Mesendoderm (in vitro differentiated cells): ENCODE data around the gene CUL1.

Source experiments
- DNase-seq: peaks from one replicate; pipeline ENCODE4 v3.0.0; 2013
- H2AK5ac ChIP-seq: 2 replicates; pipeline ENCODE4 v1.6.1; 2013; ENCODE audit warnings: low read length, inconsistent platforms
- H2BK120ac ChIP-seq: 2 replicates; pipeline ENCODE4 v1.6.1; 2013; ENCODE audit warnings: low read depth, mild to moderate bottlenecking, low read length, moderate library complexity, mixed read lengths
- H2BK15ac ChIP-seq: replicated peaks from 2 replicates; pipeline ENCODE4 v1.6.1; 2013; ENCODE audit warnings: low read depth, mild to moderate bottlenecking, moderate library complexity
- H2BK5ac ChIP-seq: 2 replicates; pipeline ENCODE4 v1.6.1; 2013; ENCODE audit warnings: low read length, inconsistent platforms
- H3K18ac ChIP-seq: 2 replicates; pipeline ENCODE4 v1.6.1; 2013; ENCODE audit warnings: mild to moderate bottlenecking, low read length, mixed read lengths
- H3K23ac ChIP-seq: one replicate; pipeline ENCODE4 v1.6.1; 2013; ENCODE audit warnings: low read length
- H3K27ac ChIP-seq: 2 replicates; pipeline ENCODE4 v1.5.1; 2013; ENCODE audit warnings: low read depth, mild to moderate bottlenecking, inconsistent platforms, low read length, moderate library complexity
- H3K27me3 ChIP-seq: 2 replicates; pipeline ENCODE4 v1.6.1; 2013; ENCODE audit warnings: low read length, control low read depth, mild to moderate bottlenecking, inconsistent platforms; ENCODE audit not compliant: insufficient read depth, poor library complexity
- H3K36me3 ChIP-seq: 2 replicates; pipeline ENCODE4 v1.6.1; 2013; ENCODE audit warnings: low read length, inconsistent platforms; ENCODE audit not compliant: control insufficient read depth, insufficient read depth
- H3K4ac ChIP-seq: one replicate; pipeline ENCODE4 v1.6.1; 2013; ENCODE audit warnings: low read depth, mild to moderate bottlenecking, low read length, moderate library complexity
- H3K4me1 ChIP-seq: 2 replicates; pipeline ENCODE4 v1.6.1; 2013; ENCODE audit warnings: low read depth, low read length, inconsistent platforms; ENCODE audit not compliant: control insufficient read depth
- H3K4me2 ChIP-seq: 2 replicates; pipeline ENCODE4 v1.6.1; 2013; ENCODE audit warnings: low read length
- H3K4me3 ChIP-seq: 2 replicates; pipeline ENCODE4 v1.5.1; 2013; ENCODE audit warnings: mild to moderate bottlenecking, low read length
- H3K56ac ChIP-seq: one replicate; pipeline ENCODE4 v1.6.1; 2013; ENCODE audit warnings: low read length
- H3K79me1 ChIP-seq: 2 replicates; pipeline ENCODE4 v1.6.1; 2013; ENCODE audit warnings: low read length, inconsistent platforms
- H3K79me2 ChIP-seq: 2 replicates; pipeline ENCODE4 v1.6.1; 2013; ENCODE audit warnings: mild to moderate bottlenecking, low read length; ENCODE audit not compliant: control insufficient read depth, insufficient read depth
- H3K9ac ChIP-seq: 2 replicates; pipeline ENCODE4 v1.6.1; 2013; ENCODE audit warnings: low read length, inconsistent platforms
- H4K5ac ChIP-seq: one replicate; pipeline ENCODE4 v1.6.1; 2013; ENCODE audit warnings: low read length
- H4K8ac ChIP-seq: one replicate; pipeline ENCODE4 v1.6.1; 2013; ENCODE audit warnings: low read depth, mild to moderate bottlenecking, control low read depth, low read length, moderate library complexity
- WGBS: extraction: QIAGEN DNeasy Blood & Tissue Kit; methylation state at CpG from one replicate; pipeline ENCODE4 v1.1.7; 2013; ENCODE audit warnings: low lambda C conversion rate, missing lambda C conversion rate; ENCODE audit not compliant: insufficient coverage; ENCODE audit errors: extremely low coverage; 5-methylcytosine and 5-hydroxymethylcytosine counted together

Gene CUL1

DNA sequence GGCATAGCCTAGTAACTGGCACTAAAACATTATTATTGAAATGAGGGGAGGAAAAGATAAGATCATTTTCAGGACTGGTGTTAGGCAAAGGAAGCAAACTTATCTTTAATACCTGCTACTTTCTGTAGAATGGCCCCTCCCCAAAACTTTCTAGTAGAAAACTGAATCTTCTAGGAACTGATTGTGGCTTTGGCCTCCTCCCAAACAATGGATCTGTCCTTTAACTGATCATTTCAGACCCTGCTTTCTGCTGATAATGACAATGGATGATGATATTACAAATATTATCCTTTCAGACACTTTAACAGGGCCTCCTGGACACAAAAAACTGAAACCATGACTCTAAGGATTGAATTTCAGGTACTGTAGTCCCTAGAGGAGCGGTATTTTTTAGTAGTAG is 130.3 kb downstream of the CUL1 start:
- H2BK120ac ChIP-seq: no peak overlapping the region
- no peak overlapping the region for H2BK5ac ChIP-seq
- no peak for DNase-seq
- no peak overlapping the region for H2BK15ac ChIP-seq
- H4K5ac ChIP-seq: no peak overlapping the region
- WGBS: no CpG with 5 or more reads among the region's 1 CpG
- H3K27ac ChIP-seq: no peak overlapping the region
- H3K56ac ChIP-seq: no peak overlapping the region
- no peak overlapping the region for H3K9ac ChIP-seq
- no peak overlapping the region for H3K4ac ChIP-seq
- H3K4me1 ChIP-seq: no peaks in the 10 kb centered on the region
- H2AK5ac ChIP-seq: no peak overlapping the region
- no peaks in the 10 kb centered on the region for H3K27me3 ChIP-seq
- H3K36me3 ChIP-seq: no peaks in the 10 kb centered on the region
- no peak overlapping the region for H3K4me3 ChIP-seq
- H3K4me2 ChIP-seq: no peak overlapping the region
- H3K23ac ChIP-seq: no peak overlapping the region
- H3K79me1 ChIP-seq: no peaks in the 10 kb centered on the region
- no peaks in the 10 kb centered on the region for H3K79me2 ChIP-seq
- H4K8ac ChIP-seq: no peak overlapping the region
- H3K18ac ChIP-seq: no peak overlapping the region

DNA sequence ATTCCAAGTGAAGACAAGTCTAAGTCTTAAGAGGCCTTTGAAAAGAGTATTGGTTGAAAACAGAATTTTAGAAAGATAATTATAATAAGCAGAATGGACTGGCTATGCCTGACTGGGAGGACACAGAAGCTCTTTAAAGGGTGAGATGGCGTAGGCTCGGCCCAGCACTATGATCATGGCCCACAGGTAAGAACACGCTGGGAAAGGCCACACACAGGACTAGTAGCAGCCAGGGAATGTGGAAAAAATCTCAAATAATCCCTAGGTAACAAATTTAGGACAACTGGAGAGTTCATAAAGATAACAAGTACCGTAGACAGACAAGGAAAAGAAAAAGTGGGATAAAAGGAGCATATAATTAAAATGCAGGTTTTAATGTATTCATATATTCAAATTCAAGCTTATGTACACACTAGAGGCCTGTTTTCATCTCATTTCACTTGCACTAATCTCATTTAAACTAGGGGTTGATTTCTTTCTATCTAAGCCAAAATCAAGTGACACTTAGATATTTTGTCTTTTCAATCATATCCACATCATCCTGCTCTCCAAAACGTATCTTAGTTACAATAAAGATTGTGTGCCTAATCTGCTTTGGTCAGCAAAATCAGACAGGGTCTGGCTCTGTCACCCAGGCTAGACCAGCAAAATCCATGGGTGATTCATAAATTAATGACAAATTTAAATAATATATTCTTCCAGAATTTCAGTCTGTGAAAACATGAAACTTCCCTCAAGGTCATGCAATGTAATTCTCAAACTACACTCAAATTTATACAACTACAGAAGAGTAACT is 132.4 kb downstream of the CUL1 start:
- Histone ChIP-seq H3K9ac (no peak overlapping the region), H3K36me3 (no peaks in the 10 kb centered on the region), H3K79me1 (no peaks in the 10 kb centered on the region), H2AK5ac (no peak overlapping the region), H3K27me3 (no peaks in the 10 kb centered on the region), H3K27ac (no peak overlapping the region), H4K5ac (no peak overlapping the region), H3K4me3 (no peak overlapping the region), H3K79me2 (no peaks in the 10 kb centered on the region), H3K18ac (no peak overlapping the region), H2BK15ac (no peak overlapping the region), H3K4me1 (no peaks in the 10 kb centered on the region), H4K8ac (no peak overlapping the region), H2BK120ac (no peak overlapping the region), H2BK5ac (no peak overlapping the region), H3K56ac (no peak overlapping the region), H3K23ac (no peak overlapping the region), H3K4ac (no peak overlapping the region), H3K4me2 (no peak overlapping the region)
- no CpG with 5 or more reads among the region's 5 CpGs for WGBS
- no peak for DNase-seq

DNA sequence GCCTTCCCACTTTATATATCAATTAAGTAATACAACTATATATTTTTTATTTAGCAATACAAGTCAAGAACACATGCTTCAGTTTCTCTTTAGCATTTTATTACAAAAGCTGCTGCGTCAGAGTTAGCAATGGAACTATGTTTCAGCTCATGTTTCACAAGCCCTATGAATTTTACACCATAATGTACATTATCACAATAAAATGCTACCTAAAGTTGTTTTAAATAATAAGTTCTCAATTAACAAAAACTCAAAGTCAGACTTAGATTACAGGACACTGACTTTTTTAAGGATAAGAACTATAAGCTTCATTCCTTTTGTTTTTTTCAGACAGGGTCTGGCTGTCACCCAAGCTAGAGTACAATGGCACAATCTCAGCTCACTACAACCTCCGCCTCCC is 133.1 kb downstream of the CUL1 start:
- no peak overlapping the region for H3K27ac ChIP-seq
- no peak overlapping the region for H2BK5ac ChIP-seq
- H3K79me2 ChIP-seq: no peaks in the 10 kb centered on the region
- no peak overlapping the region for H4K5ac ChIP-seq
- no peak overlapping the region for H3K18ac ChIP-seq
- no peaks in the 10 kb centered on the region for H3K4me1 ChIP-seq
- no peaks in the 10 kb centered on the region for H3K27me3 ChIP-seq
- no peak overlapping the region for H4K8ac ChIP-seq
- H2BK120ac ChIP-seq: no peak overlapping the region
- no peak overlapping the region for H3K4me3 ChIP-seq
- no peak overlapping the region for H3K56ac ChIP-seq
- H3K4ac ChIP-seq: no peak overlapping the region
- peaks cover 1% of the 10 kb centered on the region for H3K79me1 ChIP-seq
- H3K23ac ChIP-seq: no peak overlapping the region
- H2AK5ac ChIP-seq: no peak overlapping the region
- H3K9ac ChIP-seq: no peak overlapping the region
- H2BK15ac ChIP-seq: no peak overlapping the region
- DNase-seq: no peak
- no peaks in the 10 kb centered on the region for H3K36me3 ChIP-seq
- H3K4me2 ChIP-seq: no peak overlapping the region
- no CpG with 5 or more reads among the region's 2 CpGs for WGBS

DNA sequence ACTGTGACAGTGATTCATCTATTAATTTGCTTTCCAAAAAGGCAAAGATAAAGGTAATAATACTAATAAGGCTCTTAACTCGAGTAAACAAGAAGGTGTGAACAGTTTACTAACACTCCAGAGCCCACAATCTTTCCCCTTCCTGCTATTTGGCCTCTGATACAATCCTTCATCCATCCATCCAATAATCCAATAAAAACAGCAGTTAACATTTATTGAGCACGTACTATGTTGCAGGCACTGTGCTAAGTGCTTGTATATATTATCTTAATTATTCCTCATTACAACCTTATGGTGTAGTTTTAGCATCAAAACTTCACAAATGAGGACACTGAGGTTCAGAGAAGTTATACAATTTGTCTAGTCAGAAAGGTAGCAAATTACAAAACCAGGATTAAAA is 135.9 kb downstream of the CUL1 start:
- no peak overlapping the region for H2BK120ac ChIP-seq
- peaks cover 6% of the 10 kb centered on the region for H3K79me1 ChIP-seq
- no peak overlapping the region for H3K18ac ChIP-seq
- peaks cover 3% of the 10 kb centered on the region for H3K79me2 ChIP-seq
- H3K56ac ChIP-seq: no peak overlapping the region
- H3K27ac ChIP-seq: no peak overlapping the region
- no peak overlapping the region for H2AK5ac ChIP-seq
- no peak overlapping the region for H4K8ac ChIP-seq
- H3K36me3 ChIP-seq: no peaks in the 10 kb centered on the region
- WGBS: no CpG with 5 or more reads among the region's 2 CpGs
- H3K4ac ChIP-seq: no peak overlapping the region
- H3K4me3 ChIP-seq: no peak overlapping the region
- no peak overlapping the region for H3K23ac ChIP-seq
- H3K4me1 ChIP-seq: no peaks in the 10 kb centered on the region
- H2BK5ac ChIP-seq: no peak overlapping the region
- no peak overlapping the region for H3K9ac ChIP-seq
- DNase-seq: no peak
- no peak overlapping the region for H2BK15ac ChIP-seq
- no peak overlapping the region for H3K4me2 ChIP-seq
- H3K27me3 ChIP-seq: no peaks in the 10 kb centered on the region
- H4K5ac ChIP-seq: no peak overlapping the region

DNA sequence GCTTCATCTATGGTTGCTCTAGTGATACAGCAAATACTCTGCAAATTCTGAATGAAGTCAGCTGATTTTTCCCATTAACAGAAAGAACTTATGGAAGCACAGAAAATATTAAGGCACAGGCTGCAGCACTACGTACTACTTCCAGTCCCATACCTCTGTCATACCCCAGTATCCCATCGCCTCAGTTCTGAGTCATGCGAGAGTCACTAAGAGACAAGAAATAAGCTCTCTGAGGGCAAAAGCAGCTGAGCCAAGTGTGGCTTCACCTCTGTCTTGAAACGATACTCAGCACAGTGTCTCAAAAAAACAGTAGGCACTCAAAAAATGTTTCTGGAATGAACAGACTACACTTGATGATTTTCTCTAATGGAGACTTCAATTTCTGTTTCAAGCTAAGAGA is 137.2 kb downstream of the CUL1 start:
- H2AK5ac ChIP-seq: no peak overlapping the region
- no peak for DNase-seq
- no peak overlapping the region for H3K27ac ChIP-seq
- no peak overlapping the region for H3K4ac ChIP-seq
- WGBS: no CpG with 5 or more reads among the region's 4 CpGs
- H3K23ac ChIP-seq: no peak overlapping the region
- H2BK15ac ChIP-seq: no peak overlapping the region
- H2BK5ac ChIP-seq: no peak overlapping the region
- no peaks in the 10 kb centered on the region for H3K36me3 ChIP-seq
- H3K9ac ChIP-seq: no peak overlapping the region
- no peaks in the 10 kb centered on the region for H3K27me3 ChIP-seq
- H4K5ac ChIP-seq: no peak overlapping the region
- no peak overlapping the region for H3K4me3 ChIP-seq
- no peak overlapping the region for H3K4me2 ChIP-seq
- no peak overlapping the region for H3K56ac ChIP-seq
- no peak overlapping the region for H4K8ac ChIP-seq
- peaks cover 6% of the 10 kb centered on the region for H3K79me1 ChIP-seq
- no peaks in the 10 kb centered on the region for H3K4me1 ChIP-seq
- no peak overlapping the region for H3K18ac ChIP-seq
- H2BK120ac ChIP-seq: no peak overlapping the region
- H3K79me2 ChIP-seq: peaks cover 3% of the 10 kb centered on the region

DNA sequence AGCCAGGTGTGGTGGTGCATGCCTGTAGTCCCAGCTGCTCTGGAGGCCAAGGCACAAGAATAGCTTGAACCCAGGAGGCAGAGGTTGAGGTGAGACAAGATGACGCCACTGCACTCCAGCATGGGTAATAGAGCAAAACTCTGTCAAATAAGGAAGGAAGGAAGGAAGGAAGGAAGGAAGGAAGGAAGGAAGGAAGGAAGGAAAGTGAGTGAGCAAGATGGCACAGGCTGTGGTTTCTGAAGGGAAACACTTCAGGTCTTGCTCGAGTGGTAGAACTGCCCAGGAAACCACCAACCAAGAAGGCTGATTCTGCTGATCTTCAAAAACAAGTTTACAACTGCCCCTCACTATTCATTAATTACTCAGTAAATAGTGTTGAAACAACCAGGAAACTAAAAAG is 140.2 kb downstream of the CUL1 start:
- no peaks in the 10 kb centered on the region for H3K27me3 ChIP-seq
- DNase-seq: no peak
- H3K36me3 ChIP-seq: no peaks in the 10 kb centered on the region
- H3K18ac ChIP-seq: no peak overlapping the region
- H3K4me1 ChIP-seq: no peaks in the 10 kb centered on the region
- H3K79me1 ChIP-seq: peaks cover 8% of the 10 kb centered on the region
- H2BK5ac ChIP-seq: no peak overlapping the region
- no peak overlapping the region for H3K4me3 ChIP-seq
- H4K8ac ChIP-seq: no peak overlapping the region
- no peak overlapping the region for H3K23ac ChIP-seq
- no peak overlapping the region for H3K9ac ChIP-seq
- no peak overlapping the region for H3K27ac ChIP-seq
- no peak overlapping the region for H3K56ac ChIP-seq
- H3K4me2 ChIP-seq: no peak overlapping the region
- no peak overlapping the region for H2AK5ac ChIP-seq
- H2BK15ac ChIP-seq: no peak overlapping the region
- H2BK120ac ChIP-seq: no peak overlapping the region
- no peak overlapping the region for H3K4ac ChIP-seq
- no CpG with 5 or more reads among the region's 2 CpGs for WGBS
- H3K79me2 ChIP-seq: peaks cover 3% of the 10 kb centered on the region
- H4K5ac ChIP-seq: no peak overlapping the region
